T1000 (cell line): ENCODE data around the gene ADM5.
A peak's percentile ranks its signal among the peaks of the same experiment; 100 is the strongest.

Source experiments
- DNase-seq: peaks from one replicate; lab custom pipeline; 2025; ENCODE audit warnings: mixed read lengths; lab: John Stamatoyannopoulos, UW

The ADM5 gene, protein sequence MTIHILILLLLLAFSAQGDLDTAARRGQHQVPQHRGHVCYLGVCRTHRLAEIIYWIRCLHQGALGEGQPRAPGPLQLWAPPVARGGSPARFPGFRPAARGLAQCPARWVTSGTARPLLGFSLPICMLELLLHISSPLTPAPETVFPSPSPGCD

DNA sequence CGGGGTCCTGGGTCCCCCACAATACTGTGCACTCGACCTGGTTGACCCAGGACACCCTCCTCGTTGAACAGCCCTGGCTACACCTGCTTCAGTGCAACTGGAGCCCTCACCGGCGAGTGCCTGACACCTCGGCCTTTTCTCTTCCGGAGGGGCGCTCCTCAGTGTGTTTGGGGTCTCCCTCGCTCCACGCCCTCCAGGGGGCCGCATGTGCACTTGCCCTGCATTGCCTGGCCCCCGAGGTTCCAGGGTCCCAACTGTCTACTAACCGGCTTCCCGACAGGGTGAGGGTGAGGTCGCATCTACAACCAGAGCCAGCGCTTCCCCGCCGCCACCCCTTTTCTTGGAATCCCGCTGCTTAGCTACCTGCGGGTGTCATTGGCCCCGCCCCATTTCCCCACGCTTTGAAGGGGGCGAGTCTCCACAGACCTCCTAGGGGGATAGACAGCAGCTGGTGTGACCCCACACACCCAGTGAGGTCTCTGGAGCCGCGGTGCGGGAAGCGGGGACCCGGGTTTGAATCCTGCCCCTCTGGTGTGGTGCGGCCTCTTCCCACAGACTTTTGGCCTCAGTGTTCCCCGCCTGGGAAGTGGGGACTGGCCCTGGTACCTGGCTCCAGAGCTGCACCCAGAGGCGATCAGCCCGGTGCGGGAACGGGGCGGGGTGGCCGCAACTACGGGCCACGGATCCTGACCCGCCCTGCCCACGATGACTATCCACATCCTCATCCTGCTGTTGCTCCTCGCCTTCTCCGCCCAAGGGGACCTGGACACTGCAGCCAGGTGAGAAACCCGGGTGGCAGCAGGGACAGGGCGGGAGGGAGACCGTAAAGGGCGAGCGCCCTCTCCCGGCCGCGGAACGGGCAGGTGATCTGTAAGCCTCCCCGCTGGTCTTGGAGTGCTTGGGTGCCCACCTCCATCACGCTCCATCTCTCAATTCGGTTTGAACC is at the start of gene ADM5:
Gene ADM5 (plus strand): TSS at position 462 of the 946 bp plus-strand sequence. CDS start 244 bp downstream, at position 706.
- no peak for DNase-seq

DNA sequence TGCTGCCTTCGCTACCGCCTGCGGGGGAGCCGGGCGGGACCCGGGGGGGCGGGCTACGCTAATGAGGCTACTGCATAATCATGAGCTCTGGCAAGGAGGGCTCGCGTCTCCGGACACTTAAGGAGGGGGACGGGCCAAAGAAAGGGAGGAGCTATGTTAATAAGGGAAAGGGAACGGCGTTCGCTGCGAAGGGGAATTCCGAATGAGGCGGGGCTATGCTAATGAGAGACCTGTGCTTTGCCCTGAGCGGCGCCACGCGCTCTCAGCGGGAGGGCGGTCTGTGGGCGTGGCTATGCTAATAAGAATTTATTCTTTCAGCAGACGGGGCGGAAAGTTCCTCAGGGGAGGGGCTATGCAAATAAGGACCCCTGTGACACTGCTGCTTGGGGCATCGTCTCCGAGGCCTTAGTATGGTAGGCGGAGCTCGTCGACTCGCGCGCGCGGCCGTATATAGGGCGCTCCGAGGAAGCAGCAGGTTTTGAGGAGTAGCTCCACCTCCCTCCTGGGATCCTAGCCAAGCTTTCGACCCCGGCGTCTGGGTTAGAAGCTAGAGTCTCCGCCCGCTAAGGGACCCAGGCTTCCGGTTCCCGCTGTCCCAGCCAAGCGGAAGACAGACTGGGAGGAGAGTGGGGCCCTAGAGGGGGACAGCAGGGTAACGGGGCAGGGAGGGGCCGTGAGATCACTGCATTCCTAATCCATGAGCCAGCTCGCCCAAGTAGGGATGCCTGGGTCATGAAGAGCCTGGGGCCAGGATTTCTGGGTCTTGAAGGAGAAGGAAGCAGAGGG is 49.1 kb upstream of the ADM5 start, which contains the start of gene RRAS:
Gene RRAS (minus strand): TSS at position 31 of the 786 bp plus-strand sequence. CDS start 45 bp downstream, outside the sequence.
- DNase-seq = peak; percentile 100

DNA sequence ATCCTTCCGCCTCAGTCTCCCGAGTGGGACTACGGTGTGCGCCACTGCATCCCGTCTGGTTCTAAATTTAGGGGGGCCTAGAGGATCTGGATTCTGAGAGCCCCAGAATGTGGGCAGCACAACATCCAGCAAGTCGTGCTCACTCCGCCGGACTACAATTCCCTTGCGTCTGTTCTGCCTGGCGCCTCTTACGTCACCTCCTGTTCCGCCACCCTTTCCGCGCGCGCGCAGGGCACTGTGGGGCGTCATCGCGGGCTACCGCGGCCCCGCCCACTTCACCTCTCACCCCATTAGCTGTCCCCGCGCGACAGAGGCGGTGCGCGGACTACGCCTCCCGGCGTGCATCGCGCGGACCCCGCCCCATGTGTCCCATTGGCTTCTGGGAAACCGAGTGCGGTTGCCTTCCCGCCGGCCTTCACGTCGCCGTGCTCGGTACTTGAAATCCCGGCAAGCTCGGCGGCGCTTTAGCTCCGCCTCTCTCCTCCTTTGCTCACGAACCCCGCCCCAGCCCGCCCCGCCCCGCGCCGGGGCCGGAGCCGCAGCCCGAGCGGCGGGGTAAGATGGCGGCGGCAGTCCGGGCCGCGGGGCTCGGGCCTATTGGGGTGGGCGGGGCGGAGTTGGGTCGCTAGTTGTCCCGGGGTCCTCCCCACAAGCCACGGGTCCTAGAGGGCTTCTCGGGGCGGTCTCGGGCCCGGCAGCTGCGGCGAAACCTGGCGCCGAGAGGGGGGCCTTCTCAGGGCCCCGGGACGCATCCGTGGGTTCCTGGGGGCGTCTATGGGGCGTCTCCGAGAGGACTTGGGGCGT is 47.5 kb upstream of the ADM5 start, which contains the start of gene SCAF1:
Gene SCAF1 (plus strand): TSS at position 522 of the 804 bp plus-strand sequence. CDS start 2,818 bp downstream, outside the sequence.
- peak; percentile 99 for DNase-seq

DNA sequence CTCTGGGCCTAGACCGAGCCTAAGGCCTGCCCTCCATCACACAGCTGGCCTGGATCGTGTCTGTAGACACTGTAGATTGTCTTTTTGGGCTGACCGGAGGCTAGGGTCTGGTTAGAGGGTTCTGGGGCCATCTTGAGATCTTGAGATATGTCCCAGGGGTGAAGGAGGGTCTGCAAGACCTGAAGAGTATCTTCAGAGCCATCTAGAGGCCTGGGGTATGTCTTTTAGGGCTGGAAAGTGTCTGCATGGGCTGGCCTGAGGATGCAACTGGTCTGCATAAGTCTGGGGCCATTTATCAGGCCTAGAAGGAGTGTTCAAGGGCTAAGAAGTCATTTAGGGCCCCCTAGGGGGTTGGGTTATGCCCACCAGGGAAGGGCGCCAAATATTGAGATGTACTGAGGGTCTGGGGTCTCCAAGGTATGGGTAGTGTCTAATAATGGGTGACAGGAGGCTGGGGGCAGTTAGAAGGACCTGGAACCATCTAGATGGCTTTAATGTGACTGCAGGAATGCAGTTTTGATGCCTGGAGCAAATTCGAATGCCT is 46.8 kb upstream of the ADM5 start:
- no peak for DNase-seq

DNA sequence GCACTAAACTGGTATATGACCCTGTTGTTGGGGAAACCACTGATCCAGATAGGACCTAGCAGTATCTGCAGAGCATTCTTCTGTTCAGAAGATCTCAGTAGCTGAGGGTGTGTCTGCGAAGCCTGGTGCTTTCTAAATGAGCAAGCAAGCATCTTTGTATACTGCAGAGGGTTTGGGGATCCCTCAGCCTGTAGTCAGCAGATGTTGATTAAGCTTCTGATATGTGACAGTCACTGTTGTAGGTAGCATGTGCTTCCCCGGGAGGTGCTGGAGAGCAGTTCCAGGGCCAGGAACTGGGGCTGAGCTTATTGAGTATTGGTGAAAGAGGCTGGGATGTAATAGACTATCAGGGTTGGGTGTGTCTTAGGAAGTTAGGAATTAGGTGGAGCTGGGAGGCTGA is 45.9 kb upstream of the ADM5 start:
- DNase-seq = no peak

DNA sequence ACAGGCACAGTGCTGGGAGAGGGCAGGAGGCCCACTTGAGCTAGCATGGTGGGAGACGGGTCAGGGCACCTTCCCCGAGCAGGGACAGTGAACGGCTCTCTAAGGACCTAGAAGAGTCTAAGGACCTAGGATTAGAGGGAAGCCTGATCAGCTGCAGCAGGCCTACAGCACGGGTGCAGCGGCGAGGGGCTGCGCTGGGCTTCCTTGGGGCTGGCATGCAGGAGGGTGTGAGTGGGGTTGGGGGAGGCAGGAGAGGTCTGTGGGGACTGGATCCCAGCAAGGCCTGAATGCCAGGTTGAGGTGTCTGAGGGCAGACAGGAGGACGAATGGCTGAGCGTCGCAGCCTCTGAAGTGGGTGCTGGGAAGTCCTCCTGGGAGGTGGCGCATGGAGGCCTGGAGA is 43.8 kb upstream of the ADM5 start:
- no peak for DNase-seq

DNA sequence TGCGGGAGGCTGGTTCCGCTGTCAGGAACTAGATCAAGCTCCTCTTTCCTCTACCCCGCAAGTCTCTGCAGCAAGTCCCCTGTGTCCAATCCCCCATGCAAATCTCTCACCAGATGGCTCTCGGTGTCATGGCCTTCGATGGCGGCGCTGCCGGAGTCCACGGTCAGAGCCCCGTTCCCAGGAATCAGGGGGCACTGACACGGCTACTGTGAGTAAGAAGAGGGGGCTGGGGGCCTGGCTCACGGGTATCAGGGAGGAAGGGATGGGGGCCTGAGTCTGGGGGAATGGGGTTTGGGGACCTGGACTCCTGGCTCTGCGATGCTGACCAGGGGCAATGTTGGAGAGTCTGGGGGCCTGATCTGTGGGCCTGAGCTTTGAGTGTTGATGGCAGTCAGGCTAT is 43.4 kb upstream of the ADM5 start:
- DNase-seq = no peak

DNA sequence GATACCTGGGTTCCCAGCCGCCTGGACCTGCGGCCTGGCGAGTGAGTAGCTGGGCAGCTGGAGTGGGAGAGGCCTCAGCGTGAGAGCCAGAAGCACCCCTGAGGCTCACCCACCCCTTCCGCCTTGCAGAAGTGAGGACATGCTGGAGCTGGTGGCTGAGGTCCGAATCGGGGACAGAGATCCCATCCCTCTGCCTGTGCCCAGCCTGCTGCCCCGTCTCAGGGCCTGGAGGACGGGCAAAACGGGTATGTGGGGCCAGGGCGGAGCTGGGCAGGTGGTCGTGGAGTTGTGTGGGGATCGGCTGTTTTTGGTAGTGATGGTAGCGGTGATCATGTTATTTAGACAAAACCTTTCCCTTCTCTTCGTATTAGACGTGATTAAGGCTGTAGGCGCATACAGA is 42.8 kb upstream of the ADM5 start:
- no peak for DNase-seq

DNA sequence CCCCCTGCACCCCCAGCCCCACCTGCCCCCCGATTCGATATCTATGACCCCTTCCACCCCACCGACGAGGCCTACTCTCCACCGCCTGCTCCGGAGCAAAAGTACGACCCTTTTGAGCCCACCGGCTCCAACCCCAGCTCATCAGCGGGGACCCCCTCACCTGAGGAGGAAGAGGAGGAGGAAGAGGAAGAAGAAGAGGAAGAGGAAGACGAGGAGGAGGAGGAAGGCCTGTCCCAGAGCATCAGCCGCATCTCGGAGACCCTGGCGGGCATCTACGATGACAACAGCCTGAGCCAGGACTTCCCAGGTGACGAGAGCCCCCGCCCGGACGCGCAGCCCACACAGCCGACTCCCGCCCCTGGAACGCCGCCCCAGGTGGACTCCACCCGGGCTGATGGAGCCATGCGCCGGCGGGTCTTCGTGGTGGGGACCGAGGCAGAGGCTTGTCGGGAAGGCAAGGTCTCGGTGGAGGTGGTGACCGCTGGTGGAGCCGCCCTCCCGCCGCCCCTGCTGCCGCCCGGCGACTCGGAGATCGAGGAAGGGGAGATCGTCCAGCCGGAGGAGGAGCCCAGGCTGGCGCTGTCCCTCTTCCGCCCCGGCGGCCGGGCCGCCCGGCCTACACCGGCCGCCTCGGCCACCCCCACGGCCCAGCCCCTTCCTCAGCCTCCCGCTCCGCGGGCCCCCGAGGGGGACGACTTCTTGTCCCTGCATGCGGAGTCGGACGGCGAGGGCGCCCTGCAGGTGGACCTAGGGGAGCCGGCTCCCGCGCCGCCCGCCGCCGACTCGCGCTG is 38.2 kb upstream of the ADM5 start:
- DNase-seq = no peak

DNA sequence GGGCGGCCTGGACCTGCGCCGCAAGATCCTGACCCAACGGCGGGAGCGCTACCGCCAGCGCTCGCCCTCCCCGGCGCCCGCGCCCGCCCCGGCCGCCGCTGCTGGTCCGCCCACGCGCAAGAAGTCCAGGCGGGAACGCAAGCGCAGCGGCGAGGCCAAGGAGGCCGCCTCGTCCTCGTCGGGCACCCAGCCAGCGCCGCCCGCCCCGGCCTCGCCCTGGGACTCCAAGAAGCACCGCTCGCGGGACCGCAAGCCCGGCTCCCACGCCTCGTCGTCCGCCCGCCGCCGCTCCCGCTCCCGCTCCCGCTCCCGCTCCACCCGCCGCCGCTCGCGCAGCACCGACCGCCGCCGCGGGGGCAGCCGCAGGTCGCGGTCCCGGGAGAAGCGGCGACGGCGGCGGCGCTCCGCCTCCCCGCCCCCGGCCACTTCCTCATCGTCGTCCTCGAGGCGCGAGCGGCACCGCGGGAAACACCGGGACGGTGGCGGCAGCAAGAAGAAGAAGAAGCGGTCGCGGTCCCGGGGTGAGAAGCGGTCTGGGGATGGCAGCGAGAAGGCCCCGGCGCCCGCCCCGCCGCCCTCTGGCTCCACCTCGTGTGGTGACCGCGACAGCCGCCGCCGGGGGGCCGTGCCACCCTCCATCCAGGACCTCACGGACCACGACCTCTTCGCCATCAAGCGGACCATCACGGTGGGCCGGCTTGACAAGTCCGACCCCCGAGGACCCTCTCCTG is 37.4 kb upstream of the ADM5 start:
- no peak for DNase-seq

DNA sequence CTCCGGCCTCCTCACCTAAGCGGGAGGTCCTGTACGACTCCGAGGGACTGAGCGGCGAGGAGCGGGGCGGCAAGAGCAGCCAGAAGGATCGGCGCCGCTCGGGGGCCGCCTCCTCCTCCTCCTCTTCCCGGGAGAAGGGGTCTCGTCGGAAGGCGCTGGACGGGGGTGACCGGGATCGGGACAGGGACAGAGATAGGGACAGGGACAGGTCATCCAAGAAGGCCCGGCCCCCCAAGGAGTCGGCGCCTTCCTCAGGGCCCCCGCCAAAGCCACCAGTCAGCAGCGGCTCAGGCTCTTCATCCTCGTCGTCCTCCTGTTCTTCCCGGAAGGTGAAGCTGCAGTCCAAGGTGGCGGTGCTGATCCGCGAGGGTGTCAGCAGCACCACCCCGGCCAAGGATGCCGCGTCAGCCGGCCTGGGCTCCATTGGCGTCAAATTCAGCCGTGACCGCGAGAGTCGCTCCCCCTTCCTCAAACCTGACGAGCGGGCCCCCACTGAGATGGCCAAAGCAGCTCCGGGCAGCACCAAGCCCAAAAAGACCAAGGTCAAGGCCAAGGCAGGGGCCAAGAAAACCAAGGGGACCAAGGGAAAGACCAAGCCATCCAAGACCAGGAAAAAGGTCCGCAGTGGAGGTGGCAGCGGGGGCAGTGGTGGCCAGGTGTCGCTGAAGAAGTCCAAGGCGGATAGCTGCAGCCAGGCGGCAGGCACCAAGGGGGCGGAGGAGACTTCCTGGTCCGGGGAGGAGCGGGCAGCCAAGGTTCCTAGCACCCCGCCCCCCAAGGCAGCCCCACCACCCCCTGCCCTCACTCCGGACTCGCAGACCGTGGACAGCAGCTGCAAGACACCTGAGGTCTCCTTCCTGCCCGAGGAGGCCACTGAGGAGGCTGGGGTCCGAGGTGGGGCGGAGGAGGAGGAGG is 36.6 kb upstream of the ADM5 start:
- DNase-seq = no peak

DNA sequence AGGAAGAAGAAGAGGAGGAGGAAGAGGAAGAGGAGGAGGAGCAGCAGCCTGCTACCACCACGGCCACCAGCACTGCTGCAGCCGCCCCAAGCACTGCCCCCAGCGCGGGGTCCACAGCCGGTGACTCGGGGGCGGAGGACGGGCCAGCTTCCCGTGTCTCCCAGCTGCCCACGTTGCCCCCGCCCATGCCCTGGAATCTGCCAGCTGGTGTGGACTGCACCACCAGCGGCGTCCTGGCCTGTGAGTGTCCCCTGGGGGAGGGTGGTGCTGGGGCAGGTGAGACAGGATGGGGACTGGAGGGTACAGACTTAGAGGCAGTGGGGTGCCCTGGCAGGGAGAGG is 36.0 kb upstream of the ADM5 start:
- no peak for DNase-seq

DNA sequence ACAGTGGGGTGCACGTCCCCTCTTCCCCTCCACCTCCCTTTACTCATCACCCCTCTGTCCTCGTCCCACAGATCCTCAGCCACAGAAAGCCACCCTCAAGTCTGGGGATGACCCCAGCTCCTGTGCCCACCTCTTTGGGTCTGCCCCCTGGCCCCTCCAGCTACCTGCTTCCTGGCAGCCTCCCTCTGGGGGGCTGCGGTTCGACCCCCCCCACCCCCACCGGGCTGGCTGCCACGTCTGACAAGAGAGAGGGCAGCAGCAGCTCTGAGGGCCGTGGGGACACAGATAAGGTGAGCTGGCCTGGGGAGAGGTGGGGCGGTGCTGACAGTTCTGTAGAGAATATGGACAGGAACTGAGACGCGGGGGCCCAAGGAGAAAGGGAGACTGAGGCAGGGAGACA is 34.8 kb upstream of the ADM5 start:
- no peak for DNase-seq

DNA sequence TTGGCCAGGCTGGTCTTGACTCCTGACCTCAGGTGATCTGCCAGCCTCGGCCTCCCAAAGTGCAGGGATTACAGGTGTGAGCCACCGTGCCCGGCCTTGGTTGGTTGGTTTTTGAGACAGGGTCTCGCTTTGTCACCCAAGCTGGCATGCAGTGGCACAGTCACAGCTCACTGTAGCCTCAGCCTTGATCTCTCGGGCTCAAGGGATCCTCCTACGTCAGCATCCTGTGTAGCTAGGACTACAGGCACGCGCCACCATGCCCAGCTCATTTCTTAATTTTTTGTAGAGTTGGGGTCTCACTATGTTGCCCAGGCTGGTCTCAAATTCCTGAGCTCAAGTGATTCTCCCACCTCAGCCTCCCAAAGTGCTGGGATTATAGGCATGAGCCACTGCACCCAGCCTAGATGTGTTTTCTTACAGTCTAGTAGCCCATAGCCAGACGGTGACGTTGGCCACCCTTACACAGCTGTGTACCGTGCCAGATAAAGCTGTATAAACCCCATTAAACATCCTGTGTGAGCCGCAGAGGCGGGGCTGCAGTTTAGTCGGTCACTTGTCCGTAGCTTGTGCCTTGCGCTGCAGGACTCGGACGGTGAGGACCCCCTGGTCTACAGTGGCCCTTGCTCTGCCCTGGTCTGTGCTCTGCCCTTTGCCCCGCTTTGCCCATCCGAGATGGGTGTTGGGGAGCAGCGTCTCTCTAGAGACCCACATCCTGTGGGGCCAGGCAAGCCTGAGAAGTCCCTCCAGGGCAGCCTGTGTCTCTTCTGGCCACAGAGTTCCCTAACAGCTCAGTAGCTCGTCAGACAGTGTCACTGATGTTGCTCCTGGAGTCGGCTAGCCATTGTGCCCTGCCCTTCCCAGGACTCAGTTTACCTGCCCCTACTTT is 33.6 kb upstream of the ADM5 start:
- DNase-seq = no peak

DNA sequence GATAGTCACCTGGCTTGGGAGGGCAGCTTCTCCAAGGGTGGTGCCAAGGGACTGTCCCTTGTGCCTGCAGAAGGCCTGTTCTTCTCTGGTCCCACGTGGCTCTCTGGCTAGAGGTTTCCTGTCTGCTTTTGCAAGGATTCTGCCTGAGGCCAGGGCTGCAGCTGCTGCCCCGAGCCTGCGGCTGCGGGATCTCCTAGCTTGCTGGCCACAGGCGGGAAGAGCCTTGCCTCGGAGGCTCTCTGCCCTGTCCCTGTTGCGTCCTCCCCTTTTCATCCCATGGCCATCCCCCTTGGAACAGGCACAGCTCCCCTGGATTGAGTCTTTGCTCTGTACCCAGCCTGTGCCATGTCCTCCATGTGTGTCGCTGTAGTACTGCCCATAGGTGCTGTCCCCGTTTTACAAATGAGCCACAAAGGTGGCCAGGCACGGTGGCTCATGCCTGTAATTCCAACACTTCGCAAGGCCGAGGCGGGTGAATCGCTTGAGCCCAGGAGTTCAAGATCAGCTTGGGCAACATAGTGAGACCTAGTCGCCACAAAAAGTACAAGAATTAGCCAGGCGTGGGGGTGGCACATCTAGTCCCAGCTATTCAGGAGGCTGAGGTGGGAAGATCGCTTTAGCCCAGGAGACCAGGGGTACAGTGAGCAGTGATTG is 32.8 kb upstream of the ADM5 start:
- DNase-seq = no peak

DNA sequence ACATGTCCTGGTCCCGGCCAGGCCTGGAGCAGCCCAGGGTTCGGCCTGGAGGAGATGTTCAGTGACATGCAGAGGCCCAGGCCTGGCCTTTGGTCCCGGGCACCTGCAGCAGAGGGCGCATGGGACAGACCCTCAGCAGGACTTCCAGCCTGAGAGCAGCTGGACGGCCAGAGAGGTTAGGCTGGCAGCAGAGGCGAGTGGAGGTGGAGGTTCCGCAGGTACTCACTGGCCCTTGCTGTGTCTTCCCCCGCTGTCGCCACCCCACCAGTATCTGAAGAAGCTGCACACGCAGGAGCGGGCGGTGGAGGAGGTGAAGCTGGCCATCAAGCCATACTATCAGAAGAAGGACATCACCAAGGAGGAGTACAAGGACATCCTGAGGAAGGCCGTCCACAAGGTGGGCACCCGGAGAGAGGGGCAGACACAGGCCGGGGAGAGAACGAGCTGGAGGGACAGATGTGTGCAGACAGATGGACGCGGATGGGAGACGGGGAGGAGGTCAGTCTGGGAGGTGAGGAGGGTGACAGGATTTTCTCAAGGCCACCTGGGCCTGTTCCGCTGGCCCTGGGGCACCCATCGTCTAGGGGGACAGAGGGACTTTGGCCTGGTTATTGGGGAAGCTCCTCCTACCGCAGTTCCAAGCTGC is 31.8 kb upstream of the ADM5 start:
- DNase-seq = no peak

DNA sequence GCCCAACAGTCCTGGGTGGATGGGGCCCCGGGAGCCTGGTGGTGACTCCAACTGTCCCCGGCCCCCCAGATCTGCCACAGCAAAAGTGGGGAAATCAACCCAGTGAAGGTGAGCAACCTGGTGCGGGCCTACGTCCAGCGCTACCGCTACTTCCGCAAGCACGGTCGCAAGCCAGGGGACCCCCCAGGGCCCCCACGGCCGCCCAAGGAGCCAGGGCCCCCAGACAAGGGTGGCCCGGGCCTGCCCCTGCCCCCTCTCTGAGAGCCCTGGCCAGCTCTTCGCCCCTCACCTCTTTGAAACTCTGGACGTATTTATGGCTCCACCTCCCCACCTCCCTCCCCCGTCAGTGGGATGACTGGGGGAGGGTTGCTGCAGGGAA is 31.3 kb upstream of the ADM5 start:
- no peak for DNase-seq
